ENCODE data around the gene CSMD2. TPM values are rescaled to one million over a fixed set of nuclear protein-coding genes. Genes with fewer than 3 reads are reported as not detected.

The CSMD2 gene
- total and polyA plus RNA-seq, 2 of the 8 experiments (the other 6 are each of a cell fraction or from before 2014, with no cell fraction given) = 7.0 to 14.7 TPM

DNA sequence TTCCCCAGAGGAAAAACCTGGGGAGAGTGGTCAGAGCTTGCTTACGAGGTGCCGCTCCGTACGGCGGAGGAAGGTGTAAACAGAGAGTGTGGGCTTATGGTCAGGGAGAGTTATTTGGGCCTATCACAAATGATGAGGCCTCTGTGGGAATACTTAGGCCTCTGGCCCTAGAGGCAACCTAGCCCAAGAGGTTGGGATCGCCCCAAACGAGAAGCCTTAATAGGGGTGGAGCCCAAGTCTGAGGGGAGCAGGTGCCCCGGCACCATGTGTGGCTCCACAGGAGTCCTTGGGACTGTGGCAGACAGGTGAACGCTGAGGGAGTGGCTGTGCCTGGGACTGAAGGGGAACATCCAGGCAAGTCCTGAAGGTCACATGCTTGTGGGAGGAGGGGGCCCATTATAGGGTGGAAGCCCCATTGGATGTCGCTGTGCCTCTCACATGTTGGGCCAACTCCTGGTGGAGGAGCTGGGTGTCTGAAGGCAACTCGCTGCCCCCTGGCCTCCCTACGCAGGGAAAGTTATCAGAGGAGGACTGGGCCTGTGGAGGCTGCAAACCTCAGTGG, 557.5 kb downstream of the CSMD2 start:
- no peaks in the 10 kb centered on the region for H3K79me1 ChIP-seq (ENCODE audit: low read depth, low read length)
- H3K23me2 ChIP-seq (ENCODE audit: low read depth, low read length) = no peaks in the 10 kb centered on the region
- H2BK120ac ChIP-seq (replicated peaks; ENCODE audit: low read depth, low read length) = no peak overlapping the region
- H2BK20ac ChIP-seq (ENCODE audit: low read length) = no peak overlapping the region
- no peak overlapping the region for H3K23ac ChIP-seq (ENCODE audit: insufficient read length)
- no peak overlapping the region for H3K4me2 ChIP-seq (ENCODE audit: insufficient read depth in 1 of 2, low read depth in 2 of 2, low read length in 2 of 2)
- H2BK15ac ChIP-seq (ENCODE audit: low read length) = no peak overlapping the region
- no peak overlapping the region for H2AFZ ChIP-seq (ENCODE audit: low read length)
- no peaks in the 10 kb centered on the region for H3K4me1 ChIP-seq (replicated peaks in 1 of 4; ENCODE audit: control insufficient read depth in 3 of 4, insufficient read depth in 4 of 4, low read length in 3 of 4)
- POLR2A ChIA-PET (ENCODE audit: partially characterized antibody) = no interaction called here
- H3K36me3 ChIP-seq (ENCODE audit: control insufficient read depth in 2 of 4, insufficient read depth in 4 of 4, low read length in 3 of 4) = peaks cover 0 to 2% (median 0%) of the 10 kb centered on the region in 4 experiments; a peak in 2 of 8 replicates
- H3K4ac ChIP-seq (replicated peaks; ENCODE audit: insufficient read length, low read depth, low read length) = no peak overlapping the region
- no peak overlapping the region for H4K8ac ChIP-seq (ENCODE audit: extremely low read depth, insufficient read depth, low read length)
- no peak overlapping the region for H3K4me3 ChIP-seq (ENCODE audit: extremely low read depth in 1 of 4, insufficient read depth in 2 of 4, low read depth in 3 of 4, low read length in 4 of 4)
- no peak overlapping the region for H2BK12ac ChIP-seq (ENCODE audit: low read depth, low read length)
- CTCF ChIA-PET (ENCODE audit: partially characterized antibody) = no interaction called here
- no peaks in the 10 kb centered on the region for H3K27me3 ChIP-seq (replicated peaks in 1 of 4; ENCODE audit: control insufficient read depth in 3 of 4, extremely low read depth in 1 of 4, insufficient read depth in 3 of 4, low read length in 3 of 4)
- DNase-seq (ENCODE audit: low read depth in 1 of 2, low spot score in 2 of 2) (no peak), FAIRE-seq (no peak)
- no peaks in the 10 kb centered on the region for H3K79me2 ChIP-seq (ENCODE audit: control insufficient read depth in 1 of 2, insufficient read depth in 2 of 2, low read length in 2 of 2)
- H3K56ac ChIP-seq (replicated peaks; ENCODE audit: insufficient read length, low read depth, low read length) = no peak overlapping the region
- H3K14ac ChIP-seq (ENCODE audit: insufficient read length) = no peak overlapping the region
- H2BK5ac ChIP-seq (ENCODE audit: low read depth, low read length) = no peak overlapping the region
- H4K5ac ChIP-seq (ENCODE audit: insufficient read length, low read depth, low read length) = no peak overlapping the region
- no peaks in the 10 kb centered on the region for H4K20me1 ChIP-seq (replicated peaks in 1 of 2; ENCODE audit: control insufficient read depth in 1 of 2, insufficient read depth in 2 of 2, low read length in 2 of 2)
- no peak overlapping the region for H3K18ac ChIP-seq (ENCODE audit: extremely low read depth, low read length)
- H2AK5ac ChIP-seq (ENCODE audit: low read depth, low read length) = no peak overlapping the region
- no peaks in the 10 kb centered on the region for H3K9me3 ChIP-seq (ENCODE audit: insufficient read depth in 2 of 2, low read depth in 1 of 2, low read length in 1 of 2)
- WGBS, 2 experiments (ENCODE audit: extremely low coverage in 1 of 2, insufficient coverage in 1 of 2, insufficient read length in 1 of 2, insufficient replicate concordance in 2 of 2, low coverage in 1 of 2, low lambda C conversion rate in 2 of 2, missing lambda C conversion rate in 1 of 2) = 92% methylated on average over 12 of the region's 12 CpGs; no CpG with 5 or more reads in 1 of the 2 experiments
- no peak overlapping the region for H4K91ac ChIP-seq (replicated peaks; ENCODE audit: insufficient read length, low read length)
- no peak overlapping the region for H3K9ac ChIP-seq (replicated peaks in 1 of 4; ENCODE audit: extremely low read depth in 1 of 4, low read depth in 3 of 4, low read length in 3 of 4)
- H3K27ac ChIP-seq (ENCODE audit: low read depth, low read length) = no peak overlapping the region
- TF ChIP-seq SIRT6 (IDR thresholded peaks at IDR 0.05; ENCODE audit: low read length) = no peak
- no peak for TF ChIP-seq RNF2 (IDR thresholded peaks at IDR 0.05; ENCODE audit: borderline replicate concordance, low read depth, low read length, missing control alignments, poor library complexity, severe bottlenecking)
- TF ChIP-seq SP1 (IDR thresholded peaks at IDR 0.05; ENCODE audit: low read depth, low read length) = no peak
